Measurements from ENCODE around the gene GPC4. TPM values are rescaled to one million over a fixed set of nuclear protein-coding genes. Genes with fewer than 3 reads are reported as not detected.

Gene GPC4
- total RNA-seq, 1 experiment from 2014 or later: 1.4 TPM

- Histone ChIP-seq H3K36me3 (ENCODE audit: control insufficient read depth, insufficient read depth, low read length) (no peaks in the 10 kb centered on the region), H3K27me3 (ENCODE audit: control insufficient read depth, insufficient read depth, low read length) (no peaks in the 10 kb centered on the region; the same call in 1 of the 2 replicates), H3K9me3 (ENCODE audit: control insufficient read depth, insufficient read depth, low read depth, low read length) (no peaks in the 10 kb centered on the region), H3K4me1 (ENCODE audit: control insufficient read depth, insufficient read depth, low read length) (no peaks in the 10 kb centered on the region), H3K27ac (ENCODE audit: low read length) (no peak overlapping the region), H3K4me3 (ENCODE audit: low read depth in 2 of 2, low read length in 2 of 2) (no peak overlapping the region)
- in situ Hi-C loops (cut with HindIII; ENCODE audit: low pct_unique_long_range_greater_than_20kb, low sequenced_read_pairs) (no loop called here), intact Hi-C loops (cut with micrococcal nuclease; ENCODE audit: unreplicated experiment) (no loop called here)
- ChIA-PET POLR2A (no interaction called here), CTCF (no interaction called here)
- TF ChIP-seq CTCF (IDR thresholded peaks at IDR 0.05) (no peak), TCF7L2 (IDR thresholded peaks at IDR 0.05; ENCODE audit: low read depth, low read length) (no peak)
- DNase-seq (ENCODE audit: low read depth, low spot score): no peak
- ATAC-seq: no peak
- no TSS peak for BruUV-seq (replicated peaks)
These were observed 64.5 kb downstream of the GPC4 start for GRCh38 chrX:133350751-133351150.

- Histone ChIP-seq H3K36me3 (ENCODE audit: control insufficient read depth, insufficient read depth, low read length) (no peaks in the 10 kb centered on the region), H3K9me3 (ENCODE audit: control insufficient read depth, insufficient read depth, low read depth, low read length) (no peaks in the 10 kb centered on the region), H3K27me3 (ENCODE audit: control insufficient read depth, insufficient read depth, low read length) (no peaks in the 10 kb centered on the region; the same call in 1 of the 2 replicates), H3K27ac (ENCODE audit: low read length) (no peak overlapping the region), H3K4me3 (ENCODE audit: low read depth in 2 of 2, low read length in 2 of 2) (no peak overlapping the region), H3K4me1 (ENCODE audit: control insufficient read depth, insufficient read depth, low read length) (no peaks in the 10 kb centered on the region)
- DNase-seq (ENCODE audit: low read depth, low spot score): no peak
- in situ Hi-C loops (cut with HindIII; ENCODE audit: low pct_unique_long_range_greater_than_20kb, low sequenced_read_pairs) (no loop called here), intact Hi-C loops (cut with micrococcal nuclease; ENCODE audit: unreplicated experiment) (no loop called here)
- no peak for ATAC-seq
- BruUV-seq (replicated peaks): no TSS peak
- no peak for TF ChIP-seq CTCF (IDR thresholded peaks at IDR 0.05)
- TF ChIP-seq POLR2AphosphoS5 (IDR thresholded peaks at IDR 0.05; ENCODE audit: low read depth, low read length): no peak
- POLR2A ChIA-PET: no interaction called here
- CTCF ChIA-PET: no interaction called here
These were observed 69.3 kb downstream of the GPC4 start for GRCh38 chrX:133346026-133346425.

- H3K4me3 ChIP-seq (ENCODE audit: low read depth in 2 of 2, low read length in 2 of 2): no peak overlapping the region
- in situ Hi-C loops (cut with HindIII; ENCODE audit: low pct_unique_long_range_greater_than_20kb, low sequenced_read_pairs): no loop called here
- TF ChIP-seq POLR2AphosphoS5 (IDR thresholded peaks at IDR 0.05; ENCODE audit: low read depth, low read length) (no peak), TCF7L2 (IDR thresholded peaks at IDR 0.05; ENCODE audit: low read depth, low read length) (no peak), CTCF (IDR thresholded peaks at IDR 0.05) (no peak), REST (IDR thresholded peaks at IDR 0.05; ENCODE audit: insufficient read depth in 1 of 2, low read depth in 2 of 2, low read length in 1 of 2) (no peak)
- intact Hi-C loops (cut with micrococcal nuclease; ENCODE audit: unreplicated experiment): loop anchor here (5.0 kb wide), 1 partner anchor 328 kb away; no protein-coding TSS in a partner anchor
- H3K27me3 ChIP-seq (ENCODE audit: control insufficient read depth, insufficient read depth, low read length): no peaks in the 10 kb centered on the region
- no peaks in the 10 kb centered on the region for H3K4me1 ChIP-seq (ENCODE audit: control insufficient read depth, insufficient read depth, low read length)
- BruUV-seq (replicated peaks): no TSS peak
- DNase-seq (ENCODE audit: low read depth, low spot score): no peak
- H3K9me3 ChIP-seq (ENCODE audit: control insufficient read depth, insufficient read depth, low read depth, low read length): no peaks in the 10 kb centered on the region
- no peak overlapping the region for H3K27ac ChIP-seq (ENCODE audit: low read length)
- no peaks in the 10 kb centered on the region for H3K36me3 ChIP-seq (ENCODE audit: control insufficient read depth, insufficient read depth, low read length)
- POLR2A ChIA-PET: no interaction called here
- ATAC-seq: no peak
- CTCF ChIA-PET: no interaction called here
These were observed 75.7 kb downstream of the GPC4 start for GRCh38 chrX:133339566-133339965.
